ENCODE measurements around the gene EZR. TPM values are rescaled to one million over a fixed set of nuclear protein-coding genes. Genes with fewer than 3 reads are reported as not detected.

Gene EZR
- total and polyA plus RNA-seq, 2 of the 13 experiments (the other 11 are each of a cell fraction or from before 2014, with no cell fraction given) = 34.7 to 60.3 TPM

- DNase-seq (ENCODE audit: low spot score) = no peak
- H3K36me3 ChIP-seq (replicated peaks in 1 of 2; ENCODE audit: control insufficient read depth in 1 of 2, insufficient read depth in 2 of 2, low read length in 2 of 2) = peaks cover 45 to 80% of the 10 kb centered on the region in 2 experiments
- peaks cover 6% of the 10 kb centered on the region for H3K4me1 ChIP-seq (ENCODE audit: insufficient read depth, low read length)
- H3K79me2 ChIP-seq (ENCODE audit: insufficient read depth, low read length) = no peaks in the 10 kb centered on the region
- ATAC-seq = no peak
- intact Hi-C loops (cut with micrococcal nuclease; ENCODE audit: unreplicated experiment) (no loop called here), in situ Hi-C loops (cut with HindIII; ENCODE audit: extremely low pct_ligation_motif_present, low pct_unique_long_range_greater_than_20kb) (no loop called here)
- H3K4me2 ChIP-seq (ENCODE audit: low read depth, low read length) = no peak overlapping the region
- H3K9ac ChIP-seq (ENCODE audit: insufficient read depth, low read depth, low read length) = no peak overlapping the region
- H3K9me3 ChIP-seq (ENCODE audit: low read length) = no peaks in the 10 kb centered on the region
- H4K20me1 ChIP-seq (ENCODE audit: insufficient read depth, low read length) = no peaks in the 10 kb centered on the region
- WGBS (ENCODE audit: low lambda C conversion rate) = 87% methylated on average over 6 of the region's 6 CpGs
- H3K4me3 ChIP-seq (replicated peaks in 1 of 3; ENCODE audit: insufficient read depth in 1 of 3, low read depth in 2 of 3, low read length in 3 of 3) = no peak overlapping the region
- ChIA-PET CTCF (ENCODE audit: low intra/inter-chr PET ratio, low total read pairs) (no interaction called here), POLR2A (no interaction called here)
- TF ChIP-seq ZNF431 (CRISPR knock-in tag; IDR thresholded peaks at IDR 0.05; ENCODE audit: borderline replicate concordance, low read depth) = no peak
- H3K27ac ChIP-seq (ENCODE audit: extremely low read length, insufficient read depth, low read length) = no peak overlapping the region
- no TSS peak for BruUV-seq (replicated peaks)
- H3K27me3 ChIP-seq (ENCODE audit: control insufficient read depth in 1 of 2, insufficient read depth in 2 of 2, low read length in 2 of 2) = no peaks in the 10 kb centered on the region
- H2AFZ ChIP-seq (ENCODE audit: low read length) = no peak overlapping the region
- FAIRE-seq = no peak
Observed at GRCh38 chr6:158784505-158784904, 34.7 kb downstream of the EZR start.

- no peak for ATAC-seq
- ChIA-PET POLR2A (no interaction called here), CTCF (ENCODE audit: low intra/inter-chr PET ratio, low total read pairs) (no interaction called here)
- no TSS peak for BruUV-seq (replicated peaks)
- H3K4me2 ChIP-seq (ENCODE audit: low read depth, low read length) = no peak overlapping the region
- no peak for DNase-seq (ENCODE audit: low spot score)
- no peaks in the 10 kb centered on the region for H3K9me3 ChIP-seq (ENCODE audit: low read length)
- intact Hi-C loops (cut with micrococcal nuclease; ENCODE audit: unreplicated experiment) = no loop called here
- no peaks in the 10 kb centered on the region for H3K27me3 ChIP-seq (ENCODE audit: control insufficient read depth in 1 of 2, insufficient read depth in 2 of 2, low read length in 2 of 2)
- H3K4me1 ChIP-seq (ENCODE audit: insufficient read depth, low read length) = no peaks in the 10 kb centered on the region
- no peaks in the 10 kb centered on the region for H4K20me1 ChIP-seq (ENCODE audit: insufficient read depth, low read length)
- H3K9ac ChIP-seq (ENCODE audit: insufficient read depth, low read depth, low read length) = no peak overlapping the region
- H3K4me3 ChIP-seq (replicated peaks in 1 of 3; ENCODE audit: insufficient read depth in 1 of 3, low read depth in 2 of 3, low read length in 3 of 3) = no peak overlapping the region
- WGBS (ENCODE audit: low lambda C conversion rate) = 98% methylated on average over 5 of the region's 5 CpGs
- in situ Hi-C loops (cut with HindIII; ENCODE audit: extremely low pct_ligation_motif_present, low pct_unique_long_range_greater_than_20kb) = no loop called here
- H2AFZ ChIP-seq (ENCODE audit: low read length) = no peak overlapping the region
- TF ChIP-seq FLYWCH1 (CRISPR knock-in tag; IDR thresholded peaks at IDR 0.05) (no peak), MAFK (conservative IDR thresholded peaks at IDR 0.05 in 1 of 2, IDR thresholded peaks at IDR 0.05 in 1 of 2; ENCODE audit: low read length in 2 of 2) (0 out of 4 replicates have a peak, but pooled peaks of 1 of the 2 experiments have one; percentile 14)
- H3K79me2 ChIP-seq (ENCODE audit: insufficient read depth, low read length) = no peaks in the 10 kb centered on the region
- H3K36me3 ChIP-seq (replicated peaks in 1 of 2; ENCODE audit: control insufficient read depth in 1 of 2, insufficient read depth in 2 of 2, low read length in 2 of 2) = peaks cover 45 to 75% of the 10 kb centered on the region in 2 experiments
- H3K27ac ChIP-seq (ENCODE audit: extremely low read length, insufficient read depth, low read length) = no peak overlapping the region
- no peak for FAIRE-seq
Observed at GRCh38 chr6:158783851-158784250, 35.3 kb downstream of the EZR start.
